Measurements from ENCODE around the gene TIGD6. TPM values are rescaled to one million over a fixed set of nuclear protein-coding genes. Genes with fewer than 3 reads are reported as not detected.
"Not testable (repeated sequence)": the region's sequence is repeated elsewhere in the genome, so short reads cannot be mapped to it uniquely, and the experiment has no call there.

Gene TIGD6
- 2.1 TPM for polyA plus RNA-seq (ENCODE audit: insufficient read length)

DNA sequence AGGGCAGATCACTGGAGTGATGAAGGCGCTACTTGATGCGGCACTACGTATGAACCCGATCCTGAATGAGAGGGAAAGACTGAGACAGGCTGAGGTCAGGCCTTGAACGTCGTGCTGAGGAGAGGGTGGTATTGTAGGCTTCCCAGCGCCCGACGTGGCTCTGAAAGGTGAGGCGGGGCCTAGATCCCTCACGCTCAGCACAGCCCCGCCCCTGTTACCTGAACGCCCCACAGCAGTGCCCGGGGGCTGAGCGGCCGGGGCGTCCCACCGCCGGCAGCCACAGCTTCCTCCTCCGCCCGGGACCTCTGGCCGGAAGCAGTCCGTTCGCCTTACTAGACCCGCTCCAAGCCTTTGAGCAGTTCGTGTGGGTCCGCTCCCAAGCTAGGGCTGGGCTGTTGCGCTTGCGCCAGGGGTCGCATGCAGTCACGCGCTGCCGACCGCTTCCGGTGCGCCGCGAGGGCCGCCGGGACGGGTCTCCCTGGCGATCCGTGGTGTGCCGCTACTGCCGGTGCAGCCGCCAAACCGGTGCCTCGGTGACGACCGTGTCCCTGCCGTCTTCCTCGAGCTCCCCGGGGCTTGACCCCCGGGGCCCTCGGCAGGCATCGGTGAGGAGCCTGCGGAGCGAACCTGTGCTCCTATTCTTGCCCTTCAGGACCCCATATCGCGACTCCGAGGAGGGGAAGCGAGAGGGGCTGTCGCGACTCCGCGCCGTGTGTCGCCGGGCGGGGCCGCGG, at the start of gene TIGD6, which contains the start of gene HMGXB3:
Gene TIGD6, minus strand, starts transcription at position 399 of the 734 bp plus-strand sequence. CDS start 4,306 bp downstream, outside the sequence.
Gene HMGXB3, plus strand, starts transcription at position 484 of the 734 bp plus-strand sequence. CDS start 4,114 bp downstream, outside the sequence.
- peak; percentile 84 for DNase-seq (ENCODE audit: low read depth)

DNA sequence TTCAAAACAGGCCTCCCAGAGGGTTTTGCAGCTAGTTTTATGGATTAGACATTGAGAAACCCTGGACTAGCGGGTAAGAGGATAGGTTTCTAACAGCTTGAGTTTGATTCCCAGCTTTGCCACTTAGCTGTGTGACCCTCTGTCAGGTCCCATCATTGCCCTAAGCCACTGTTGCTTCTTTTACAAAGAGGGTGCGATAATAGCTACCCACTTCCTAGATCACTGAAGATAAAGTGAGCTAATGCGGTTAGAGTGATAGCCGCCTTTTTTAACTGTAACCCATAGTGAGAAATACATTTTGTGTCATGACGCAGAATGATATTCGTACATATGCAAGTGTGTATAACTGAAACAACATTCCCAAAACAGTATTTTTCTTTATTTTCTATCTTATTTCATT, 45.6 kb upstream of the TIGD6 start:
- no peak for DNase-seq (ENCODE audit: low read depth)

- no peak for DNase-seq (ENCODE audit: low read depth)
These were observed 45.1 kb upstream of the TIGD6 start for GRCh38 chr5:150045549-150045948.

GRCh38 chr5:150044712-150045111, 44.3 kb upstream of the TIGD6 start:
- DNase-seq (ENCODE audit: low read depth) = no peak

DNA sequence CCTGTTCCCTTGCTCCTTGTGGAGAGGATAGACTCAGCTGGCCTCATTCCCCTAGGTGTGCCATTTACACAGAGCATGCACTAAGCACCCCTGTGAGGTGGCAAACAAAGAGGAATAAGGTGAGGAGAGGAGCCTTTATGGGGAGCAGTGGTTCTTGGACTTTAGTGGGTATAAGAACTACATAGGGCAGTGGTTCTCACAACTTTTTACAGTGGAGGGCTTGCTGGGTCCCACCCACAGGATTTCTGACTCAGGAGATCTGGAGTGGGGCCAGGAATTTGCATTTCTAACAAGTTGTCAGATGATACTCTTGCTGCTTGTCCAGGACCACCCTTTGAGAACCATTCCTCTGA, 43.9 kb upstream of the TIGD6 start:
- no peak for DNase-seq (ENCODE audit: low read depth)

GRCh38 chr5:150043657-150044328, 43.3 kb upstream of the TIGD6 start:
- no peak for DNase-seq (ENCODE audit: low read depth)

DNA sequence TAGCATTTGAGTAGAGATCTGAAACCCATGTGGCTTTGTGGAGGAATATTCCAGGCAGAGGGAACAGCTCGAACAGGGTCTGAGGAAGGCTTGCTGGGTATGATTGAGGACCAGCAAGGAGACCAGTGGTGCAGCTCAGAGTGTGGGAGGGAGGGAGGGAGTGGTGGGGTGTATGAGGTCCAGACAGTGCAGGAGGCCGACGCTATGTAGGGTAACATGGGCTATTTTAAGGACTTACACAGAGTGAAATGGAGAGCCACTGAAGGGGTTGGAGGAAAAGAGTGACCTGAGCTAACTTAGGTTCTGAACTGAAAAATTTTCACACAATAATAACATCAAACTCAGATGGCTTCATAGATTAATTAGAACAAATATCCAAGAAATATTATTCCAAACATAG, 42.0 kb upstream of the TIGD6 start:
- no peak for DNase-seq (ENCODE audit: low read depth)

- no peak for DNase-seq (ENCODE audit: low read depth)
These were observed 38.1 kb upstream of the TIGD6 start for GRCh38 chr5:150038547-150038946.

GRCh38 chr5:150036513-150036912, 36.1 kb upstream of the TIGD6 start:
- DNase-seq (ENCODE audit: low read depth) = peak; percentile 24

DNA sequence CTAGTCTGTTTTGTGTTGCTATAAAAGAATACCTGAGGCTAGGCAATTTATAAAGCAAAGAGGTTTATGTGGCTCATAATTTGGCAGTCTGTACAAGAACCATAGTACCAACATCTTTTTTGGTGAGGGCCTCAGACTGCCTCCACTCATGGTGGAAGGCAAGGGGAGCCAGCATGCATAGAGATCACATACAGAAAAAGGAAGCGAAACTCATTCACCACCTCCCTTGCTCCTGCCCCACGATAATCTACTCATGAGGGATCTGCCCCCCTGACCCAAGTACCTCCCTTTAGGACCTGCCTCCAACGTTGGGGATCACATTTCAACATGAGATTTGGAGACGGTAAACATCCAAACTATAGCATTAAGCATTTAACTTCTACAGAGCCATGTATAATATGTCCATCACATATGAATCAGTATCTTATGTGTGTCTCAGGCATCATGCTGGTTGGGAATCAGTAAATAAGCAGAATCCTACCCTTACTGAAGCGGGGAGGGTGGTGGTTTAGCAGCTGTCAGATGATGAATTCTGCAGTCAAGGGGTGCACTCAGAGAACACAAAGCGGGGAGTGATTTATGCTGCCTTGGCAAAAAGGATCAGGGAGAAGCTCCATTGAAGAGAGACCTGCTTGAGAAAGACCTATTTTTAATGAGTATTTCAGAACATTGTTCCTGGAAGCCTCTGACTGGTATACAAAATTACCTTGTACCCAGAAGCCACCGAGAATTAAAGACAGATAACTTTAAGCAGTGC, 34.9 kb upstream of the TIGD6 start:
- no peak for DNase-seq (ENCODE audit: low read depth)

GRCh38 chr5:150034662-150035061, 34.2 kb upstream of the TIGD6 start:
- DNase-seq (ENCODE audit: low read depth) = peak; percentile 40

DNA sequence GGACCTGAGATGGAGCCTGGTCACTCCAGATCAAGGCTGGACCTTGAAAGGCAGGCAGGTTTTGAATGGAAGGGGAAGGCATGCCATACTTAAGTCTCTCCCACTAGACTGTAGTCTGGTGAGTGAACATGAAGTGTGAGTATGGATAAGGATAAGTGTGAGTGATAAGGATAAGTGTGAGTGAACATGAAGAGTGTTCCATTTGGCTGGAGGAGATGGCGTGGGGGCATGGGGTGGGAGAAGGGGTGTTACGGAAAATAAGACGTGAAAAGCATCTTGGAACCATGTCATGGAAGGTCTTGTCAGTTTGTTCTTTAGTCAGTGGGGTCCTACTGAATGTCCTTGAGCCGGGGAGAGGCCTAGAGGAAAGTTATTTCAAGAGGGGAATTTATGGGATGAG, 32.9 kb upstream of the TIGD6 start:
- no peak for DNase-seq (ENCODE audit: low read depth)

DNA sequence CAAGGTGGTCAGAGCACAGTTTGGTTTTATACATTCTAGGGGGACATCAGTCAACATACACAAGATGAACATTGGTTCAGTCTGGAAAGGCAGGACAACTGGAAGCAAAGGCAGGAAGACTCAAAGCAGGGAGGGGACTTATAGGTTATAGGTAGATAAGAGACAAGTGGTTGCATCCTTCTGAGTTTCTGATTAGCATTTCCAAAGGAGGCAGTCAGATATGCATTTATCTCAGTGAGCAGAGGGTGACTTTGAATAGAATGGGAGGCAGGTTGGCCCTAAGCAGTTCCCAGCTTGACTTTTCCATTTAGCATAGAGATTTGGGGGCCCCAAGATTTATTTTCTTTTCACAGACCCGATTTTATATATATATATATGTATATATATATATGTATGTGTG, 27.6 kb upstream of the TIGD6 start:
- DNase-seq (ENCODE audit: low read depth) = not testable (repeated sequence)

GRCh38 chr5:150026682-150027172, 26.3 kb upstream of the TIGD6 start:
- no peak for DNase-seq (ENCODE audit: low read depth)

- DNase-seq (ENCODE audit: low read depth) = no peak
These were observed 24.0 kb upstream of the TIGD6 start for GRCh38 chr5:150024346-150024984.

DNA sequence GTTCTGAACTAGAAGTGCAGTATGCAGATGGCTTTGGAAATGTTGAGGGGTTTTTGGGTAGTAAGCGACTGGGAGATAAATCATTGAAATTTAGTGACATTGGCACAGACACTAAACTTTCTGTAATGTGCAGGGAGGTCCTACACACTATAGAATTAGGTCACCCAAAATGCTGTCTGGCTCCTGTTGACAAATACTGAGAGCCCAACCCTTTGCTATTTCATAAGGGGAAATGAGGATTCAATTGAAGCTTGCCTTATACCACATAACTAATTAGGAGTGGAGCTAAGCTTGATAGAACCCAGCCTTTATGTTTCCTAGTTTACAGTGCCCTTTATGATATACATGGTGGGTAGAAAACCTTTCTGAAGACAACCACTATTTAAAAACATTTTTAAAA, 22.7 kb upstream of the TIGD6 start:
- DNase-seq (ENCODE audit: low read depth) = no peak

DNA sequence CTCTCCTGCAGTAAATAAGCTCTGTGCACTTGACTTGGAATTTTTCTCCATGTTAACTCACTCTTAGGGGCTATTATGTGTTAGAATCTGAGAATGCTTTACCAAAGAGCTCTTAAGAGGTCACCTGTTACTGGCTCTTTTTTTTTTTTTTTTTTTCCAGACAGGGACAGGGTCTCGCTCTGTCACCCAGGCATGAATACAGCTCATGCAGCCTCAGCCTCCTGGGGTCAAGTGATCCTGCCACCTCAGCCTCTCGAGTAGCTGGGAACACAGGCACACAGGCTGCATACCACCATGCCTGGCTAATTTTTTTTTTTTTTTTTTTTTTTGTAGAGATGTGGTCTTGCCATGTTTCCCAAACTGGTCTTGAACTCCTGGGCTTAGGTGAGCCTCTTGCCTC, 22.2 kb upstream of the TIGD6 start:
- DNase-seq (ENCODE audit: low read depth) = no peak

GRCh38 chr5:150022158-150022531, 21.7 kb upstream of the TIGD6 start:
- no peak for DNase-seq (ENCODE audit: low read depth)

GRCh38 chr5:150021491-150022157, 21.2 kb upstream of the TIGD6 start:
- DNase-seq (ENCODE audit: low read depth) = no peak

DNA sequence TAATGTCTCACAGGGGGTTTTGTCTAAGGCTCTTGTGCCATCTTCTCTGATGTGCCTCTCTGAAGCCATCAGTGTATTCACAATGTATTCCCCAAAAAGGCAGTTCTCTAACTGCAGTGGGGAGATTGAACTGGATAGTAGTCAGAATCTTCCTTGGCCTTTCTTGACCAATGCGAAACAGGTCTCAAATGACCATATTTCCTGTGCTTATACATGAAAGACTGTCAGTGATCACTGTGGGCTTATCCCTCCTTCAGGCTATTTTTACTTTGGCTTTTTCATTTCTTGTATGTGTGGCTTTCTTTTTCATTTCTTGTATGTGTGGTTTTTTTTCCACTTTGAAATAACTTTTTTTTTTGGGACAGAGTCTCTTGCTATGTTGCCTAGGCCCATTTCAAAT, 19.8 kb upstream of the TIGD6 start:
- no peak for DNase-seq (ENCODE audit: low read depth)

Data from forelimb muscle (tissue), 1 donor.